GM21529 (cell line): Measurements from ENCODE around the gene RAD51B.

Source experiments
- ATAC-seq: cut with Tn5 transposase; IDR thresholded peaks from one replicate; pipeline ENCODE4 v1.9.1; 2021; ENCODE audit not compliant: unreplicated experiment

RAD51B gene

GRCh38 chr14:68556253-68556652 is 736.7 kb downstream of the RAD51B start:
- ATAC-seq = no peak

- ATAC-seq = no peak
Observed at GRCh38 chr14:68557648-68558047, 738.1 kb downstream of the RAD51B start.

GRCh38 chr14:68558096-68558495 is 738.5 kb downstream of the RAD51B start:
- no peak for ATAC-seq

GRCh38 chr14:68559949-68560348 is 740.4 kb downstream of the RAD51B start:
- ATAC-seq = no peak

- no peak for ATAC-seq
Observed at GRCh38 chr14:68561531-68562007, 742.0 kb downstream of the RAD51B start.

GRCh38 chr14:68562911-68563250 is 743.3 kb downstream of the RAD51B start:
- ATAC-seq = no peak

GRCh38 chr14:68563251-68564131 is 743.9 kb downstream of the RAD51B start:
- ATAC-seq = no peak

GRCh38 chr14:68564191-68564825 is 744.7 kb downstream of the RAD51B start:
- ATAC-seq = no peak

- ATAC-seq = no peak
Observed at GRCh38 chr14:68564826-68565759, 745.5 kb downstream of the RAD51B start.

GRCh38 chr14:68566075-68566474 is 746.5 kb downstream of the RAD51B start:
- no peak for ATAC-seq

- ATAC-seq = no peak
Observed at GRCh38 chr14:68568907-68569897, 749.6 kb downstream of the RAD51B start.

GRCh38 chr14:68569970-68570409 is 750.4 kb downstream of the RAD51B start:
- no peak for ATAC-seq

- no peak for ATAC-seq
Observed at GRCh38 chr14:68571114-68571591, 751.6 kb downstream of the RAD51B start.

- ATAC-seq = no peak
Observed at GRCh38 chr14:68571928-68572525, 752.4 kb downstream of the RAD51B start.

- ATAC-seq = no peak
Observed at GRCh38 chr14:68573126-68573525, 753.5 kb downstream of the RAD51B start.

- no peak for ATAC-seq
Observed at GRCh38 chr14:68573722-68574121, 754.1 kb downstream of the RAD51B start.

- ATAC-seq = no peak
Observed at GRCh38 chr14:68574461-68574860, 754.9 kb downstream of the RAD51B start.

- no peak for ATAC-seq
Observed at GRCh38 chr14:68574906-68575305, 755.3 kb downstream of the RAD51B start.

GRCh38 chr14:68575426-68575825 is 755.8 kb downstream of the RAD51B start:
- no peak for ATAC-seq
